22Rv1 (cell line): ENCODE results near the gene PLAC9.
"Not testable (repeated sequence)": the region's sequence is repeated elsewhere in the genome, so short reads cannot be mapped to it uniquely, and the experiment has no call there.

Experiments
- H3K27ac ChIP-seq: fragments of 450-650 bp; 2 replicates; pipeline ENCODE4 v1.5.1; 2017
- CTCF ChIP-seq: fragments of 450-650 bp; IDR thresholded peaks from 2 replicates; pipeline ENCODE4 v1.5.1; 2017; ENCODE audit warnings: mild to moderate bottlenecking
- ZFX ChIP-seq: fragments of 450-650 bp; IDR thresholded peaks from 2 replicates; pipeline ENCODE4 v1.6.1; 2017; ENCODE audit warnings: antibody characterized with exemption, borderline replicate concordance

PLAC9 gene

DNA sequence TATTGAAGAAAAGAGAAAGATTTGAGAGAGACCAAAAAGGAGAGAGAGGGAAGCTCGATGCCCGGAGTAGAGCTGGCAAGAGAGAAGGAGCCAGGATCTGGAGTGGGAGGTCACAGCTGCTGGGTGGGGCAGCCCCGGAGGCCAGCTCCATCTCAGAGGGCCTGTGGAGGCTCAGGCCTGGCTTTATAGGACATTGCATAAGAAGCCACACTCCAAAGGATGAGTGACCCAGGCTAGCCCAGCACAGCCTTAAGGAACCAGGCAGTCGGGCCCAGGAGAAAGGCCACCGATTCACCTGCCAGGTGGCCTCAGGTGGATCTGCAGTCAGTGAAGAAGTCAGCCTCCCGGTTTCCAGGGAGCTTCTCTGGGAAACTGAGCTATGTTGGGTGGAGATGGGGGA lies 676 bp downstream of the PLAC9 start:
- TF ChIP-seq CTCF (no peak), ZFX (no peak)
- no peak overlapping the region for H3K27ac ChIP-seq

GRCh38 chr10:80133687-80134086 lies 1.2 kb downstream of the PLAC9 start:
- not testable (repeated sequence) for H3K27ac ChIP-seq

GRCh38 chr10:80136134-80136571 lies 3.6 kb downstream of the PLAC9 start:
- H3K27ac ChIP-seq: no peak overlapping the region
- TF ChIP-seq ZFX: no peak

DNA sequence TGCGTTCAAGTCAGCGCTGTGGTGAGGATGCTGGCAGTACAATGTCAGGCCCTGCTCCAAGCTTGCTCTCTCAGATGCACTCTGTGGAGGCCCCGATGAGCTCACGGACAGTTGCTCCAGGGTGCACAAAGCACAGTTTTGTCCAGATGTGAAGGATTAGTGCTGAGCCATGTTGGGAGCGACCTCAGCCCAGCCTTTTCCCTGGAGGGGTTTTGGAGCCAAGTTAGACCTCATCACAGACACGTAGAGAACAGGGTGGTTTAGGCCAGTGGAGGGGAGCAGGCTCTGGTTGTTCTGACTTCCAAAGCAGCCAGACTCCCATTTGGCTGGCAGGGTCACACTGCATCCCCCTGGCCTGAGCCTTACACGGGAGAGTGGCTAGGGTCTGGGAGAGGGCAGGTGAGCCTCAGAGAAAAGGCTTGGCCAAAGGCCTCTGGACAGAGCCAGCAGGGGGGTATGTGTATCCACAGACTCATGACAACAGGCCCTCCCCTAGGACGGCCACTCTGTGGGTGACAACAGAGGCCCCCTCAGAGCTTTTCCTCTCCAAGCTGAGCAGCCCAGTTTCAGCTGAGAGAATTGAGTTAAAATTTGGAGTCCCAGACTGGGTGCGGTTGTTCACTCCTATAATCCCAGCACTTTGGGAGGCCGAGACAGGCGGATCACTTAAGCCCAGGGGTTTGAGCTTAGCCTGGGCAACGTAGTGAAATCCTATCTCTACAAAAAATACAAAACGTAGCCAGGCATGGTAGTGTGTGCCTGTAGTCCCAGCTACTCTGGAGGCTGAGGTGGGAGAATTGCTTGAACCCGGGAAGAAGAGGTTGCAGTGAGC lies 4.7 kb downstream of the PLAC9 start:
- no peak overlapping the region for H3K27ac ChIP-seq
- TF ChIP-seq CTCF: no peak

DNA sequence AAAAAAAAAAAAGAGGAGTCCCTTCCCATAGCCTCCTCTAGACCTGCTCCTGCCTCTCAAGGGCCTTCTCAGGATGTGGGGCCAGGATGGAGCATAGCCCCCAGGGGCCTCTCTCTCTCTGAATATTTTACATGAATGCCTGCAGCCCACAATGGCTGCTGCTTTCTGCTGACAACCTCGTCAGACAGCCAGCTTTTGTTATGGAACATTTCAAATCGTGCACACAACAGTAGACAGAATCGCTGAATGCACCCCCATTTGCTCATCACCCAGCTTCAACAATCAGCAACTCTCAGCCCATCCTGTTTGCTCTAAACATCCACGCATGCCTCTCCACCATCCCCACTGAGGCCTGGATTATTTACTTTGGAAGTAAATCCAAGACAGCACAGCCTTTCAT lies 5.4 kb downstream of the PLAC9 start:
- no peak overlapping the region for H3K27ac ChIP-seq
- TF ChIP-seq ZFX: no peak
- TF ChIP-seq CTCF: no peak

GRCh38 chr10:80139265-80139664 lies 6.7 kb downstream of the PLAC9 start:
- TF ChIP-seq ZFX: no peak
- TF ChIP-seq CTCF: no peak
- H3K27ac ChIP-seq: no peak overlapping the region

GRCh38 chr10:80140251-80140650 lies 7.7 kb downstream of the PLAC9 start:
- H3K27ac ChIP-seq: no peak overlapping the region
- TF ChIP-seq ZFX (no peak), CTCF (no peak)

- no peak overlapping the region for H3K27ac ChIP-seq
- TF ChIP-seq CTCF (no peak), ZFX (no peak)
Observed at GRCh38 chr10:80141696-80142460, 9.3 kb downstream of the PLAC9 start.
